ENCODE measurements around the gene RALGPS1.

Gene RALGPS1

DNA sequence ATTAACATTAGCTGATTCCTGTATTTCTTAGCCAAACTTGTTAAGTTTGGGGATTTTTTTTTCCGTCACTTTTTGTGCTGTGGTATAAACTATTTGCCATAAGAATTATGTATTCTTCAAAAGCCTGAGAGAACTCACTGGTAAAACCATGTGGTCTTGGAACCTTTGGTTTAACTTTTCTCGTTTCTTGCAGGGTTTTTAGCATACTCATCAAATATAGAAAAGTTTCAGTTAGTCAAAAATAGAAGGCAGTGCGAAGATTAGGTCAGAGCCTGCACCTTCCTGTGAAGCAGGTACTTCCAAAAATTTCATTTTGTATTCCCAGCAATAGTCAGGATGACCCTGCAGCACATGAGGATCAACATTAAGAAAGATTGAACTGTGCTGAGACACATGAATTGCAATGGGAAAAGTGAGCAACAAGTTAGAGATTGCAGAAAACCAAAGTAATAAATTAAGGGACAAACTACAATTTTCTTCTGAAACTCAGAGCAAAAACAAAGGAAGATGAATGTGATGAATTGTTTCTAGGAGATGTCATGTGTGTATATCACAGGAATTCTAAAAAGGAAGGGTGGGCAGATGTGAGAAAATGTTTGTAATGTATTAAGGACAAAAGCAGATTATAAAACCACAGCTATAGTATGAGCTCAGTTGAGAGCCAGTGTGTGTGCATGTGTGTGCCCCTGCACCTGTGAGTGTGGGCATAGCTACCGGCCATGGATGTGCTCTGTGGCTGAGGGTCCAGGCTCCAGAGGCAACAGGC lies 105.6 kb downstream of the RALGPS1 start:
- no peak for DNase-seq (ENCODE audit: low read depth in 1 of 2, low spot score in 1 of 2)

DNA sequence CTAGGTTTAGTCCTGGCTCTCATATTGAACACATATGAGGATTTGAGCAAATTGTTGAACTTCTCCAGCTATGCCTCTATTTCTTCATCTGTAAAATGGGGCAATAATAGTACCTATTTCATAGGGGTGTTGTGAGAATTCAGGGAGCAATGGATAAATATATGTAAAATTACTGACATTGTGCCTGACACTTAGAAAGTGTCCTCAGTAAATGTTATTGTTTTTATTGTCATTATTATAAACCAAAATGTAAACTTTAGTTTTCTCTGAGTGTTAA lies 106.2 kb downstream of the RALGPS1 start:
- DNase-seq (ENCODE audit: low read depth in 1 of 2, low spot score in 1 of 2): no peak

DNA sequence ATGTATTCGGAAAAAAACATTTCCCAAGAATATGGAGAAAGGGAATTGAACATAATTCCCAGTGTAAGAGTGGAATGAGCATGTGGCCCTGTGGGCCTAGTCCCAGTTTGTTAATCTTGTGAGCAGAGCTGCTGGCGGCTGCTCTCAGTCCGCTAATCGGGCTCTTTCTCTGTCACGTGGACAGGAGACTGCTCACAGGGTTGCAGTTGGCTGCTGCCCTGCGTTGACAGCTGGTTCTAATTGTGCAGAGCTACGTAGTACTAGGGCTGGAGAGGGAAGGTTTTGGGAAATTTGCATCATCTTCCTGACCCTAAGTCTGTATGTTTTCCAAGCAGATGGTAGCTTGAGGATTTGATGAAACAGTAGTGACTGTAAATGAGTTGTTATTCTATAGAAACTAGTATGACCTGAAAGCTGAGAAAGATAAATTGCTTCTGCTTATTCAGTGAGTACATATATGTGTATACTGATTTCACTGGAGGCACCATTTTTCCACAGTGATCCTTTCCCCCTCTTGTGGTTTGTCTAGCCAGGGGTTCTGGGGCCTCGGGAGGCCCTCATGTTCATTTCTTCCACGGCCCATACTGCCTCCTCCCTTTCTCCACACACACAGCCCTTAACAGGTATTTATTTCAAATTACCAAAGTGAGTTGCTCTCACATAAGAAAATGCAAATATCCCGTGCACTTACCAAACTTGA lies 107.2 kb downstream of the RALGPS1 start:
- no peak for DNase-seq (ENCODE audit: low read depth in 1 of 2, low spot score in 1 of 2)

DNA sequence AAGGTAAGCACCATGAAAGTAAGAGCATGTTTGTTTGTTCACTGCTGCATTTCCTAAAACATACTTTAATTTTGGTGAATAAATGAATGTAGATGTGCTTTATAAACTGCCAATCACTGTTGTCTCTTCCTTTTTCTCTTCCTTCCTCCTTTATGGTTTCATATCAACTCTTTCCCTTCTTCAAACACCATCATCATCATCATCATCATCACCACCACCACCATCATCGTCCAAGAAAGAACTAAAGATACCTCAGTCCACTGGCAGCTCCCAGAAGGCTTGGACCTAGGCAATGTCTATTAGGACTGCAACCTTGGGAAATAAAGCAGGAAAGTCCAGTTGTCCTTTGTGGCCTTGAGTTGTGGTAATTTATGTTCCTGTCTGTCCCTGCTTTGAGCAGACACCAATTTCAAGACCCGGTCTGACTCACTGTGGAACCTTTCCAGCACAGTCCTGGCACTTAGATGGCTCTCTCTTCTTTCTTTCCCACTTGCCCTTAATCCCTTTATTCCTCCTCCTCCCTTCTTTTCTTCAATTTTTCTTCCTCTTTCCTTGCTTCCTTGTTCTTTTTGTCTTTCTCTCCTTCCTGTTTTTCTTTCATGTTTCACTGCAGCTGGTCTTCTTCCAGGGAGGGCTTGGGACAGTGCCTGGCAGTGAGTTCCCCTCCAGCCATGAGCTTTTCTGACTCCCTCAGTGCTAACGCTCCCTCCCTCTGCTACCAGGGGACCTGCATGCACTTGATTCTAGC lies 108.5 kb downstream of the RALGPS1 start:
- no peak for DNase-seq (ENCODE audit: low read depth in 1 of 2, low spot score in 1 of 2)

DNA sequence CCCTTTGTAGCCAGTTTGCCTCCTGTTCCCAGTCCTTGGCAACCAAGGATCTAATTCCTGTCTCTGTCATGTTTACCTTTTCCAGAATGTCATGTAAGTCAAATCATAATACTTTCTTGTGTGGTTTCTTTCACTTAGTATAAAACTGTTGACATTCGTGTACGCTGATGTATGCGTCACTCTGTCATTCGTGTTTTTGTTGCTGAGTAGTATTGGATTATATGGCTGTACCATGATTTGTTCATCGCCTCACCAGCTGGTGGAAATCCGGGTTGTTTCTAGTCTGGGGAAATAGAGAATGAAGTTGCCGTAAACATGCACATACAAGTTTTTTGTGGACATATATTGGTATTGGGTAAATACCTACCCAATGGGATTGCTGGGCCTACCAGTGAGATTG lies 110.5 kb downstream of the RALGPS1 start:
- no peak for DNase-seq (ENCODE audit: low read depth in 1 of 2, low spot score in 1 of 2)

DNA sequence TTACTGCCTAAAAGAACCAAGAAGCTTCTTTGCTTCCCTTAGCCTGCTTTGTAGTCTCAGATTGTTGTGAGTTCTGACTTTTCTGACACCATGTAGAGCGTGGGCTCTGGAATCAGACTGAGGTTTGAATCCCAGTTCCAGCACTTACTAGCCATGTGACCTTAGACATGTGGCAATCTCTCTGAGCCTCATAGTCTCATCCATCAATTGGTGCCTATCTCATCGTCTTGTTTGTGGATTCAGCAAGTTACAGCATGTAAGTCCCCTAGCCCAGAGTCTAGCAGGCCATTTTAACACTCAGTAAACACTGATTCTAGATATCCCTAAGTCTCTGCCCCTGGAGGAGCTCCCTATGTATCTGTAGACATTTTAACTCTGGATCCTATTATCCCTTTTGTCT lies 113.1 kb downstream of the RALGPS1 start:
- no peak for DNase-seq (ENCODE audit: low read depth in 1 of 2, low spot score in 1 of 2)

DNA sequence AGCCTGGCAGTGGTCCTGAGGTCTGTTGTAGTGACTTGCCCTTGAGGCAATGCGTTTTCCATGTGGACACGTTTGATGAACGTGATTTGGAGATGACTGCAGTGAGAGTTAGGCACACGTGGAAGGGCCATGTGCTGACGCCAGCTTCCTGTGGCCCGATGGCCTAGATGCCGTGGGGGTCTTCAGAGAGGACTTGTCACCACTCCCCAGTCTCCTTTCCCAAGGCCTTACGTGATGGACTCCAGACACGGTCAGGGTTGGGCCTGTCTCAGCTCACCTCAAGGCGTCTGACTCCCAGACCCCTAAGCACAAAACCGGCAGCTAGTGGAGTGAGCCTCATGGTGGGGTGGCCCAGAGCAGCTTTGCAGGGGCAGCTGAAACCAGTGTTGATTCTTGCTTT lies 115.0 kb downstream of the RALGPS1 start:
- no peak for DNase-seq (ENCODE audit: low read depth in 1 of 2, low spot score in 1 of 2)

DNA sequence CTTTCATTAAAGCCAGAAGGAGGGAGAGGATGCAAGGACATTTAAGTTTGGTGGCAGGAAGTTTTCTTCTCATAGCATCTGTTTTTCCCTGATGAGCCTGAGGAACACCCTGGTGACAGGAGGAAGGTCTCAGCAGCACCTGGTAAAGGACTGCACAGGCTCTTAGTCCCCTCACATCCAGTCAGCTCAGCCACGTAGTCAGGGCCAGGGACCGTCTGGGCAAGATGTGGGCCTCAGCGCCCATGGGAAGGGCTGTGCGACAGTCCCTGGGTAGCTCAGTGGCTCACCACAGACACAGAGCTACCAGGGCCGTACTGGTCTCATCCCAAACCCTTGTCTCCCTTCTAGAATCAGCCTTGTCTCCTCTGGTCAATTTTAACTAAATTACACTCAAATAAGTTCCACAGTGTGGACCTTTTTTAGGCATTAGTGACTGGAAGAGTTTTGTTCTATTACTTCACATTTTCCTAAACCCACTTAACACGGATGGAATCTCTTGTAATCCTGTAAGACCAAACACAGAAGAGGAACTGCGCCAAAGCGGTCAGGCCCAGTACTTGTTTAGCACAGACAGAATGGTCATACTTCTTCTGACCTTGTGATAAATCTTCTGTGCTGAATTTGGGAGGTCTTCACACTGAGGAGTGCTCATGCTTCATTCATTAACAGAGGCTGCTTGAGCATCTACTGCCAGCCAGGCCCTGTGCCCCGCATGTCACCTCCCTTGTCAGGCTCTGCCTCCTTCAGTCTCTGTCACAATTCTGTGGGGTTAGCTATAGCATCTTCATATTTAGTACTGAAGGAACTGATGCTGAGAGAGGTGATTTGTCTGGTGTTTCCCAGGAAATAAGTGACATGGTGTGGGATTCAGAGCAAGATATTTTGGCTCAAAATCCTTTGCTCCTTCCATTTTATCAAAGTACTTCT lies 116.5 kb downstream of the RALGPS1 start:
- DNase-seq (ENCODE audit: low read depth in 1 of 2, low spot score in 1 of 2): no peak

DNA sequence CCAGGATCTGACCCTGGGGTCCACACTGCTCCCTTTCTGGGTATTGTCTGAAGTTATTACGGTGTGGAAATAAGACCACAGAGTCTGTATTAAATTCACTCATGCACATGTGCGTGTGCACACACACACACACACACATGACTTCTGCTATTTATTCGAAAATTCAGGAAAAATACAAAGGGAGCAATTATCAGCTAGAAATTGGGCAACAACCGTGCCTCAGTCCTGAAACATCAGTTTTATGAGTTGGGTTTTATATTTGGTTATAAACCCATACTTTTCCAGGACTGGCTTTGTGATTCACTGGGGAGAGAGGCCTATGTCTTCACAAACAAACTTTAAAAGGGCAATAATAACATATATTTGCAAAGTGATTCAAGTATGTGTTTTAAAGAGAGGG lies 117.7 kb downstream of the RALGPS1 start:
- no peak for DNase-seq (ENCODE audit: low read depth in 1 of 2, low spot score in 1 of 2)

DNA sequence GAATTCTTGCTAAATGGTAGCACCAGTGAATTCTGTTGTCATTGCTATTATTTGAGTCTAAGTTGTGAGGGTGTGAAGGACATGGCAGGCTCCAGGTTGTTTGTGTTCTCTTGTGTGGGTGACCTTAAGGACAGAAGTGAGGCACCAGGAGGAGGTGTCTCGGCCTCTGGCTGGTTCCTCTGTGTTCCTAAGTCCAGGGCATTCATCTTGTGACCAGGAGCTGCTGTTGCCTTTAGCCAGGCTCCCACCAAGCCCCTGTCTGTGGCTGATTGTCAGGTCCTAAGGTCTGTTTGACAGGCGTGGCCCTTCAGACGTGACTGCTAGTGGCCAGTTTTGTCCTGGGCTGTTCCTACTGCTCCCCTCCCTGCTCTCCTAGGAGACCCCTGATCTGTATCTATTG lies 118.5 kb downstream of the RALGPS1 start:
- DNase-seq (ENCODE audit: low read depth in 1 of 2, low spot score in 1 of 2): no peak

DNA sequence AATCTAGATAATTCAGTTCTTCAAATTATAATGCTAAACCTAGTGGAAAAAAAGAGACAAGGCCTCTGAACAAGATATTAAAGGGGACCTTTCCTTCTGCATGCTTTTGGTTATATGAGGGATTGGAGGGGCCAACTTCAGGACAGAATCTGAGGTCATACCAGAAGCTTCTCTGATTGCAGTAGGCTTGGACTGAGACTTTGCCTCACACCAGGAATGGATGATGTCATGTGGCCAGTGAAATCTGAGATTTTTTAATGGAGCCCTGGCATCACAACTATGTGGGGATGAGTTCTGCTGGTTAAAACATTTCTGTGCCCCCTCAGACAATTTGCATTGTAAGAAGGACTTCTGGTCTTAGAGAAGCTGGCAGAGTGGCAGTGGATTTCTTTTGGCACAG lies 119.2 kb downstream of the RALGPS1 start:
- DNase-seq (ENCODE audit: low read depth in 1 of 2, low spot score in 1 of 2): no peak

DNA sequence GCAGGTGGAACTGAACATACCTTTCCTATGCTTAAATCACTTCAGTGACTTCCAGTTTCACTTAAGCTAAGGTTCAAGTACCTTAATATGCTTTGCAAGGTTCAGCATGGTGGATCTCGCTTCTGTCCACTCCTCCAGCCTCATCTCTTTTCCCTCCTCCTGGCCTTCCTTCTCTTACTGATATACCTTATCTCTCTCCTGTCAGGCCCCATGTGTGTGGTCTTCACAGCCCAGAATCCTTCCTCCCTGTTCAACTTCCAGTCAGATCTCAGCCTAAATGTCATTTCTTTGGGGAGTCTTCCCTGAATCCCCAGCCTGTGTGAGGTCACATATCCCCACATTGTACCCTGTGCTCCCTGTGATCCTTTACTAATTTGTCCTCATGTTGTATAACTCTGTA lies 120.1 kb downstream of the RALGPS1 start:
- DNase-seq (ENCODE audit: low read depth in 1 of 2, low spot score in 1 of 2): no peak

DNA sequence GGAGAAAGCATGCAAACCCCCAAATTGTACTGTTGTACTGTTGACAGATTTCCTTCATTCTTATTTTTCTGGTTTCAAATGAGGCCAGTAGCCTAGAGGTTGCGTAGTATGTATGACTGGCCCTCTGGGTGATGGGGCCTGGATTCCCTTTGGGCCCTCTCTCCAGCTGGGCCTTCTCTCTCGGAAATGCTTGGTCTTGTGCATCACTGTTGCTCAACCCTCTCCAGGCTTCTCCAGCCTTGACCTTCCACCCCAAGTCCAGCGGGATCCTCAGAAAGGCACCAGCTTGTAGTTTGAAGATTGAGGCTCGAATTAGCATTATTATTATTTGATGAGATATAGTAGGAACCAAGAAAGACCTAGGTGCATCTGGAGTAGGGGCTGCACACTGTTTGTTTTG lies 120.8 kb downstream of the RALGPS1 start:
- no peak for DNase-seq (ENCODE audit: low read depth in 1 of 2, low spot score in 1 of 2)

DNA sequence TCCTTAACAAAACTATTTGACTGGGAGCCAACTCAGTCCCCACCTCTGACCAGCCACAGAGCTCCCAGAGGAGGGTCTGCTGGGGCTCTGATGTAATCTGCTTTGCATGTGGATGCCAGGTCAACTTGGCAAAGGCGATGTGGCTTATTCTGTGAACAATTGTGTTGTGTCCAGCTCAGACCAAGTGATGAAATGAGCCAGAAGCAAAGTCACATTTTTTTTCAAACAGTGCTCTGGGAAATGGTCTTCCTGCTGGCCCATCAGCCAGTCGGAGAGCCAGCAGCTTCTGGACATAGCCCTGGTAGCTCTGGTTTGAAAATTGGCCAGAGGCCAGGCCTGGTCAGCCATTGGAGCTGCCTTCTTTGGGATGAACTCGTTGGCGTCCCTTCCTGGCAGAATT lies 121.4 kb downstream of the RALGPS1 start:
- no peak for DNase-seq (ENCODE audit: low read depth in 1 of 2, low spot score in 1 of 2)

DNA sequence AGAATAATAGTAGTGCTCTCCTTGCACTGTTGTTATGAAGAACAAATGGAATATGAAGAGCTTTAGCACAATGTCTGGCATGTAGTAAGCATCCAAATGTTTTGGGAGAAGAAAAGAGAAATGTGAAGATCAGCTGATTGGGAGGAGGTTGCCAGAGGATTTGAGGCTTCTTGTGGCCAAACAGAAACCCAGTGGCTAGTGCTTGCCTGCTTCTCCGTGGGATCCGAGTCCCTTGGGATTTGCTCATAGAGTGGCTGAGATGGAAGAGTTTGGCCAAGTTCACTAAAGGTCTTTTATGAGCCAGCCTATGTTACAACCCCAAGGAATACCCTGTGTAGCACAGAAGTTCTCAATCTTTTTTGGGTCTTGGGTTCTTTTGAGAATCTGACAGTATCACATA lies 121.9 kb downstream of the RALGPS1 start:
- no peak for DNase-seq (ENCODE audit: low read depth in 1 of 2, low spot score in 1 of 2)

DNA sequence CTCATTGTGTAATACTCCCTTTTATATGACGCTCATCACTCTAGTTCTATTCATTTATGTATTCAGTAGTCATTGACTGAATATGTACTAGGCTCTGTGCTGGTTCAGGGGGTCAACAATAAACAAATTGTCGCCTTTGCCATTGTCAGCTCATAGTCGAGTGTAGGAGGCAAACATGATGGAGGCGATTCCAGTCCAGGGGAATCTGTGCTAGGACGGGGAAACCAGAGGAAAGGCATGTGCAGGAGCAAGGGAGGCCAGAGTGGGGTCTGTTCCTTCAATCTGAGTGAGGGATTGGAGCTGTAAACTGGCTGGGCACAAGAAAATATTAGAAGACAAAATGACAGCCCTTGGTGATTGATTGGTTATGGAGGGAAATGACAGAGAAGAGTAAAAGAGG lies 123.9 kb downstream of the RALGPS1 start:
- DNase-seq (ENCODE audit: low read depth in 1 of 2, low spot score in 1 of 2): no peak

DNA sequence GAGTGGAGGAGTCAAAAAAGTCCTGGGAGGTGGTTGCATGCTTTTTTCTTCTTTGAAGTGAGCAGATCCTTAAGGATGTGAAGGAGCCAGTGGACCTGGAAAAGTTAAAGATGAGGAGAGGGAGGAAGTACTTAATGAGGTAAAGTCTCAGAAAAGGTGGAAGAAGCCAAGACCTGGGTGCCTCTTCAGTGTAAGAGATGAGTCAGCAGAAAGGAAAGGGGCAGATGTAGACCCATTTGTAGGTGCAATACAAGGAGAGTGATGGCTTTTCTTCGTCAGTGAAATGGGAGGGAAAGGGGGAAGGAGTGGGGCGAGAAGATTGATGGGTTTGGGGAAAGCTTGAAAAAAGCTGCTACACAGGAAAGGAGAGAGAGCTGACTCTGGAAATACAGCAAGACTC lies 124.9 kb downstream of the RALGPS1 start:
- no peak for DNase-seq (ENCODE audit: low read depth in 1 of 2, low spot score in 1 of 2)

DNA sequence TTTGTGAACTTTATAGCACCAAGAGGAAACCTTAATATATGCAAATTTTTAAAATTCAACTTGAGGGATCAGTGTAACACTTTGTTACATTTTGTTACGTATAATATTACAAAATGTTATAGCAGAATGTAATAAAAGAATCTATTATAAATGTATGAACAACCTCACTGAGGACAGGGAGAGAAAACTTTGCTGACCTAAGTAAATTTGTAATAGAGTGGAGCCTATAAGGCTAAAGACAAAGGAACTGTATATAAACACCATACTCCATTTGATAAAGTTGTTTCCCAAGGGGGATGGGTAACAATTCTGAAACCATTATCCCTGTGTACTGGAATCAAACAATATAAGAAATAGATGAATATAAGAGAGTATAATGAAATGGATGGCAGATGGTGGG lies 130.6 kb downstream of the RALGPS1 start:
- DNase-seq (ENCODE audit: low read depth in 1 of 2, low spot score in 1 of 2): no peak

DNA sequence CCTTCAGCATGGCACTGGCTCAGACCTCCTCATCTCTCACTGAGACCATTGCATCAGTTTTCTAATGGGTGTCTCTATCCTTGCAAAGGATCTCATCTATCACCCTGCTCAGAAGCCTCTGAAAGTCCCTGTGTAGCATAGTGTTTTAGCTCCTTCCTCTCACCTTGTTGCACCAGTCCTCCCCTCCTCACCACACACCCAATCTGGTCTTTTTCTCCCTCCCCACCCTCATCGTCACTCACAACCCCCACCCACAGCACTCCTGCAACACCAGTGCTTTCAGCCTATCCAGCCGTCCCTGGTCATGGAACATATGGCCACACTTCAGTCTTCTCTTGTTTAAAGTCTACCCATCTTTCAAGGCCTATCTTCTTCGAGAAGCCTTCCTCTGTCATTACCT lies 133.4 kb downstream of the RALGPS1 start:
- DNase-seq (ENCODE audit: low read depth in 1 of 2, low spot score in 1 of 2): no peak

DNA sequence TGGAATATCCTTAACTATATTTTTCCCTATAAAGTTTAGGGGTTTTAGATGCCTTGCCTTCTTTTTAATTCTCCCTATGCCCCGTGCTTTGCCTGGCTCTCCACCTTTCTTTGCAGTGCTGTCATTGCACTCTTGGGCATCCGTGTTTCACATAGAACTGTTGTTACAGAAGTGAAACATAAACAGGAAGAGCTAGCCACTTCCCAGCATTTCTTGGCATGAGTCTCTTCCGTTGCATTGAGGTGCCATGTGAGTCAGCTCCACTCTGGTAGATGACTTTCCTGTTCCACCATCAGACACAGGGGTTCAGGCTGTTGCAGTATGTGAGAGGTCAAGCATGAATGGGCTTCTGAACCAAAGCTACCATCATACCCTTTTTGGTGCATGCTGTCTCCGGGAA lies 134.5 kb downstream of the RALGPS1 start:
- no peak for DNase-seq (ENCODE audit: low read depth in 1 of 2, low spot score in 1 of 2)

DNA sequence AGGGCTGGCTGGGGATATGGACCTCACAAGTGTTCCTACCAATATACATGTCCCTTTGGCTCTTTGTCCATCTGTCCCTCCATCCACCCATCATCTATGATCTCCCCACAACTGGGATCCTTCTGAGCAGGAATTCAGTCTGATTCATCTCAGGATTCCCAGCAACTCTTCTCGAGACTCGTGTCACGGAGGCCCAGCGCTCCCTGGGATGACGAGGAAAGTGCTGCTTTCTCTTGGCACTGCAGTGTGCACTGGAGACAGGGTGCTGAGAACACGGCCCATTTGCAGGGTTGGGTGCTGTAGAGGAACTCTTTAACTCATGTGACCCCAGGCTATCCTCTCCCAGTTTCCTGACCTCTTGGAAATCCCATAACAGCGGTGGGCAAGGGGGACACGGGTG lies 135.0 kb downstream of the RALGPS1 start:
- DNase-seq (ENCODE audit: low read depth in 1 of 2, low spot score in 1 of 2): no peak
